Gastroesophageal sphincter (tissue), 3 donors: ENCODE measurements around the gene CATSPER4.

Source experiments
- POLR2A ChIP-seq, 2 donors: fragments of 450-650 bp; IDR thresholded peaks; one replicate each; pipeline ENCODE4 v1.6.1; 2017; ENCODE audit warnings: antibody characterized with exemption in 2 of 2, mild to moderate bottlenecking in 2 of 2, moderate library complexity in 1 of 2
- POLR2AphosphoS5 ChIP-seq: sonication (generic); formaldehyde crosslinking; IDR thresholded peaks from one replicate; pipeline ENCODE4 v1.6.1; 2017; ENCODE audit warnings: antibody characterized with exemption
- TF ChIP-seq, protein P1 (sequence below), 4 experiments: fragments of 200-600 bp in 2 of 4; fragments of 450-650 bp in 2 of 4; sonication (generic) in 1 of 4; IDR thresholded peaks; one replicate each; pipeline ENCODE4 v1.5.1; 2017 to 2019; ENCODE audit warnings: antibody characterized with exemption in 4 of 4, mild to moderate bottlenecking in 2 of 4, moderate library complexity in 2 of 4

DNA sequence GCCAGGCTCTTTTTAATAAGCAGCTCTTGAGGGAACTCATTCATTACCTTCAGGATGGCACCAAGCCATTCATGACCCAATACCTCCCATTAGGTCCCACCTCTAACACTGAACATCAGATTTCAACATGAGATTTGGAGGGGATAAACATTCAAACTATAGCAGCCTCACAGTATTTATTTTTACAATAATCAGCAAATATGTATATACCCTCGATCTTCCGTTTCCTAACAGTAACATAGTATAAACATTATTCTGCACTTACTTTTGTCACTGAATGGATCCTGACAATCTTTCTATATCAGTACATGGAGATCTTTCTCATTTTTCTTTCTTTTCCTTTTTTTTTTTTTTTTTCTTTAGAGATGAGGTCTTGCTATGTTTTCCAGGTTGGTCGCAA, 5.4 kb downstream of the CATSPER4 start:
- TF ChIP-seq, protein P1, sequence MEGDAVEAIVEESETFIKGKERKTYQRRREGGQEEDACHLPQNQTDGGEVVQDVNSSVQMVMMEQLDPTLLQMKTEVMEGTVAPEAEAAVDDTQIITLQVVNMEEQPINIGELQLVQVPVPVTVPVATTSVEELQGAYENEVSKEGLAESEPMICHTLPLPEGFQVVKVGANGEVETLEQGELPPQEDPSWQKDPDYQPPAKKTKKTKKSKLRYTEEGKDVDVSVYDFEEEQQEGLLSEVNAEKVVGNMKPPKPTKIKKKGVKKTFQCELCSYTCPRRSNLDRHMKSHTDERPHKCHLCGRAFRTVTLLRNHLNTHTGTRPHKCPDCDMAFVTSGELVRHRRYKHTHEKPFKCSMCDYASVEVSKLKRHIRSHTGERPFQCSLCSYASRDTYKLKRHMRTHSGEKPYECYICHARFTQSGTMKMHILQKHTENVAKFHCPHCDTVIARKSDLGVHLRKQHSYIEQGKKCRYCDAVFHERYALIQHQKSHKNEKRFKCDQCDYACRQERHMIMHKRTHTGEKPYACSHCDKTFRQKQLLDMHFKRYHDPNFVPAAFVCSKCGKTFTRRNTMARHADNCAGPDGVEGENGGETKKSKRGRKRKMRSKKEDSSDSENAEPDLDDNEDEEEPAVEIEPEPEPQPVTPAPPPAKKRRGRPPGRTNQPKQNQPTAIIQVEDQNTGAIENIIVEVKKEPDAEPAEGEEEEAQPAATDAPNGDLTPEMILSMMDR (IDR thresholded peaks at IDR 0.05), result no peak
- no peak for TF ChIP-seq POLR2A (IDR thresholded peaks at IDR 0.05)
- TF ChIP-seq POLR2AphosphoS5, result no peak
